Heart left ventricle (tissue), 13 donors: ENCODE data around the gene SLC12A4.

Experiments
- POLR2A ChIP-seq, 2 donors: fragments of 450-650 bp; IDR thresholded peaks; one replicate each; pipeline ENCODE4 v1.6.1; 2017; ENCODE audit warnings: antibody characterized with exemption in 2 of 2, mild to moderate bottlenecking in 2 of 2, moderate library complexity in 2 of 2
- TF ChIP-seq, protein P1 (sequence below), 12 donors: fragments of 200-600 bp; sonication (generic) in 4 of 12; IDR thresholded peaks; one replicate each; pipeline versions ENCODE4 v1.5.0 to v1.8.0; 2018 to 2022; ENCODE audit warnings: antibody characterized with exemption in 12 of 12, mild to moderate bottlenecking in 5 of 12
- donor health status: ischemic (EF 13 %, LVEDD 7.1; RV severe dilation, severe dysfunction).
- donor health status: DM: no; HTN: yes; CAD: no.
- donor health status: DM: no; HTN: no; CAD: no.
- donor health status: ischemic (EF 25% LVEDD 6.9; RV normal size, moderate dysfunction).
- donor health status: ischemic (EF 25% LVEDD 5.7; RV mildly dilated, moderate dysfunction).
- donor health status: ischemic (EF 35%, LVEDD 5.7; RV mildly dilated, moderate dysfunction).
- donor health status: nonischemic (EF 11% LVEDD 7.7; RV severe dilation, severe dysfunction).
- donor health status: DM: yes; HTN: yes; CAD: no.
- donor health status: PGD.
- donor health status: ischemic (EF 29% LVEDD 5.4; RV normal size, mild dysfunction).
- donor health status: nonischemic (EF 23%, LVEDD 6.1; RV moderate dilation, normal function).

DNA sequence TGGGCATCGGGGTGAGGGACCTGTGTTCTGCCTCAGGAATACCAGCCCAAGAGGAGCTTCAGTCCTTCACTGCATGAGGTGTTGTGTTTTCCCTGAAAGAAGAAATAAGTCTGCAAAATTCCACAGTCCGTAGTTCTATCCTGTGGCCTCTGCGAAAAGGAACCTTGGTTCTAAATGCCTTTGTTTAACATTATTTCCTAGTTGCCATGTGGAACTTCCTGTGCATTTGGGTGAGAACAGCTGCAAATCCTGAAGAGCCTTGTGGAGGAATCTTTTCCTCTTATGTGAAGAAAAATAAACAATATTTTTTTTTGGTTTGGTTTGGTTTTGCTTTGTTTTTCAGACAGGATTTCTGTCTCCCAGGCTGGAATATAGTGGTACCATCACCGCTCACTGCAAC, 65.6 kb downstream of the SLC12A4 start:
- TF ChIP-seq POLR2A (IDR thresholded peaks at IDR 0.05): no peak
- TF ChIP-seq, protein P1, sequence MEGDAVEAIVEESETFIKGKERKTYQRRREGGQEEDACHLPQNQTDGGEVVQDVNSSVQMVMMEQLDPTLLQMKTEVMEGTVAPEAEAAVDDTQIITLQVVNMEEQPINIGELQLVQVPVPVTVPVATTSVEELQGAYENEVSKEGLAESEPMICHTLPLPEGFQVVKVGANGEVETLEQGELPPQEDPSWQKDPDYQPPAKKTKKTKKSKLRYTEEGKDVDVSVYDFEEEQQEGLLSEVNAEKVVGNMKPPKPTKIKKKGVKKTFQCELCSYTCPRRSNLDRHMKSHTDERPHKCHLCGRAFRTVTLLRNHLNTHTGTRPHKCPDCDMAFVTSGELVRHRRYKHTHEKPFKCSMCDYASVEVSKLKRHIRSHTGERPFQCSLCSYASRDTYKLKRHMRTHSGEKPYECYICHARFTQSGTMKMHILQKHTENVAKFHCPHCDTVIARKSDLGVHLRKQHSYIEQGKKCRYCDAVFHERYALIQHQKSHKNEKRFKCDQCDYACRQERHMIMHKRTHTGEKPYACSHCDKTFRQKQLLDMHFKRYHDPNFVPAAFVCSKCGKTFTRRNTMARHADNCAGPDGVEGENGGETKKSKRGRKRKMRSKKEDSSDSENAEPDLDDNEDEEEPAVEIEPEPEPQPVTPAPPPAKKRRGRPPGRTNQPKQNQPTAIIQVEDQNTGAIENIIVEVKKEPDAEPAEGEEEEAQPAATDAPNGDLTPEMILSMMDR (IDR thresholded peaks at IDR 0.05): no peak
